RWPE1 (cell line): ENCODE data around the gene C1QTNF6.

ENCODE experiments used
- CTCF ChIA-PET: fragments of 350-600 bp; sonication (Branson Sonifier 250); formaldehyde crosslinking; extraction: SDS; loops from one replicate; lab custom pipeline; 2021; lab: Yijun Ruan, JAX
- POLR2A ChIA-PET: fragments of 400-600 bp; formaldehyde crosslinking; extraction: SDS; loops from one replicate; lab custom pipeline; 2020; ENCODE audit warnings: antibody characterized with exemption; ENCODE audit not compliant: low non-redundant PET; lab: Yijun Ruan, JAX
- DNase-seq: peaks from one replicate; pipeline ENCODE4 v3.0.0; 2012; ENCODE audit warnings: low spot score
- H3K27ac ChIP-seq: fragments of 450-650 bp; 2 replicates; pipeline ENCODE4 v1.5.1; 2017
- CTCF ChIP-seq: fragments of 450-650 bp; conservative IDR thresholded peaks from 2 replicates; pipeline ENCODE4 v1.5.1; 2017; ENCODE audit warnings: low read depth, mild to moderate bottlenecking

C1QTNF6 gene

GRCh38 chr22:37167176-37167980 is 20.7 kb downstream of the C1QTNF6 start:
- POLR2A ChIA-PET: no interaction called here
- TF ChIP-seq CTCF: no peak
- no peak for DNase-seq
- CTCF ChIA-PET: interaction anchor here (0.6 to 0.7 kb wide), 4 partner anchors 11 to 406 kb away, joined by 3 to 6 read pairs (median 4); no protein-coding TSS in a partner anchor
- no peak overlapping the region for H3K27ac ChIP-seq

GRCh38 chr22:37166675-37167066 is 21.4 kb downstream of the C1QTNF6 start:
- no peak overlapping the region for H3K27ac ChIP-seq
- peak; percentile 94 for TF ChIP-seq CTCF
- ChIA-PET CTCF (interaction anchor here (0.6 to 0.7 kb wide), 5 partner anchors 12 to 405 kb away, joined by 3 to 6 read pairs (median 4); no protein-coding TSS in a partner anchor), POLR2A (no interaction called here)
- peak; percentile 74 for DNase-seq

GRCh38 chr22:37165940-37166674 is 21.9 kb downstream of the C1QTNF6 start:
- ChIA-PET POLR2A (no interaction called here), CTCF (interaction anchor here (0.6 kb wide), 2 partner anchors 50 to 115 kb away, joined by 3 to 4 read pairs; no protein-coding TSS in a partner anchor)
- no peak overlapping the region for H3K27ac ChIP-seq
- no peak for DNase-seq
- TF ChIP-seq CTCF: no peak

- no peak overlapping the region for H3K27ac ChIP-seq
- POLR2A ChIA-PET: no interaction called here
- CTCF ChIA-PET: no interaction called here
- DNase-seq: no peak
- no peak for TF ChIP-seq CTCF
These were observed 23.0 kb downstream of the C1QTNF6 start for GRCh38 chr22:37165066-37165465.

- ChIA-PET POLR2A (no interaction called here), CTCF (no interaction called here)
- no peak for TF ChIP-seq CTCF
- no peak for DNase-seq
- no peak overlapping the region for H3K27ac ChIP-seq
These were observed 23.6 kb downstream of the C1QTNF6 start for GRCh38 chr22:37164505-37164887.
